Neural cell (in vitro differentiated cells): ENCODE results near the gene MT3. TPM values are rescaled to one million over a fixed set of nuclear protein-coding genes. Genes with fewer than 3 reads are reported as not detected.

Experiments
- H2AFZ ChIP-seq: fragments of 200-600, 300-800 bp; sonication (generic), shearing (Covaris generic); 2 replicates; pipeline ENCODE4 v1.6.0; 2014; ENCODE audit warnings: low read depth, mild to moderate bottlenecking, antibody characterized with exemption, low read length, moderate library complexity
- H3F3A ChIP-seq: fragments of 200-600 bp; shearing (Covaris generic); 2 replicates; pipeline ENCODE4 v1.6.1; 2016; ENCODE audit warnings: mild to moderate bottlenecking, moderate library complexity, mixed read lengths, antibody characterized with exemption, low read length; ENCODE audit not compliant: insufficient read depth, poor library complexity, severe bottlenecking
- H3K27ac ChIP-seq: fragments of 200-600, 300-800 bp; sonication (generic), shearing (Covaris generic); 2 replicates; pipeline ENCODE4 v1.5.1; 2014; ENCODE audit warnings: mild to moderate bottlenecking, low read length, moderate library complexity
- H3K27me3 ChIP-seq: fragments of 300-800, 200-600 bp; sonication (generic), shearing (Covaris generic); 2 replicates; pipeline ENCODE4 v1.6.0; 2014; ENCODE audit warnings: mild to moderate bottlenecking, low read depth, low read length, moderate library complexity; ENCODE audit not compliant: insufficient read depth
- H3K36me3 ChIP-seq: fragments of 300-800, 200-600 bp; sonication (generic), shearing (Covaris generic); 2 replicates; pipeline ENCODE4 v1.5.1; 2014; ENCODE audit warnings: mild to moderate bottlenecking, antibody characterized with exemption, low read length, moderate library complexity; ENCODE audit not compliant: insufficient read depth
- H3K4me2 ChIP-seq: fragments of 300-800, 200-600 bp; sonication (generic), shearing (Covaris generic); 2 replicates; pipeline ENCODE4 v1.6.0; 2014; ENCODE audit warnings: mild to moderate bottlenecking, low read length
- H3K4me3 ChIP-seq: fragments of 300-800, 200-600 bp; sonication (generic), shearing (Covaris generic); 2 replicates; pipeline ENCODE4 v1.5.1; 2014; ENCODE audit warnings: mild to moderate bottlenecking, low read length, moderate library complexity
- H3K79me2 ChIP-seq: fragments of 200-600 bp; shearing (Covaris generic); replicated peaks from 2 replicates; pipeline ENCODE4 v1.6.0; 2014; ENCODE audit warnings: mild to moderate bottlenecking, low read length, moderate library complexity; ENCODE audit not compliant: insufficient read depth
- H3K9ac ChIP-seq: fragments of 300-800, 200-600 bp; sonication (generic), shearing (Covaris generic); 2 replicates; pipeline ENCODE4 v1.6.1; 2016; ENCODE audit warnings: mild to moderate bottlenecking, low read length, mixed read lengths
- H3K9me2 ChIP-seq: fragments of 200-600 bp; shearing (Covaris generic); 2 replicates; pipeline ENCODE4 v1.6.1; 2016; ENCODE audit warnings: mild to moderate bottlenecking, low read length, mixed read lengths; ENCODE audit not compliant: insufficient read depth
- H3K9me3 ChIP-seq: fragments of 200-600, 300-800 bp; sonication (generic), shearing (Covaris generic); 2 replicates; pipeline ENCODE4 v1.6.1; 2016; ENCODE audit warnings: mild to moderate bottlenecking, mixed run types, low read length, moderate library complexity, mixed read lengths
- H4K20me1 ChIP-seq: fragments of 200-600 bp; shearing (Covaris generic); 2 replicates; pipeline ENCODE4 v1.6.1; 2016; ENCODE audit warnings: mild to moderate bottlenecking, mixed run types; ENCODE audit not compliant: insufficient read depth
- EP300 ChIP-seq: fragments of 450-650 bp; conservative IDR thresholded peaks from 2 replicates; pipeline ENCODE4 v1.6.1; 2014; ENCODE audit warnings: antibody characterized with exemption, mild to moderate bottlenecking, moderate library complexity; ENCODE audit not compliant: poor library complexity, severe bottlenecking
- EZH2 ChIP-seq: fragments of 200-600, 300-800 bp; shearing (Covaris generic), sonication (generic); IDR thresholded peaks from 2 replicates; pipeline ENCODE4 v1.6.1; 2014; ENCODE audit warnings: antibody characterized with exemption, low read length, borderline replicate concordance, mild to moderate bottlenecking; ENCODE audit not compliant: insufficient read depth, poor library complexity, severe bottlenecking
- MXI1 ChIP-seq: fragments of 450-650 bp; conservative IDR thresholded peaks from 2 replicates; pipeline ENCODE4 v1.6.1; 2014; ENCODE audit warnings: antibody characterized with exemption, mild to moderate bottlenecking; ENCODE audit not compliant: poor library complexity, severe bottlenecking
- POLR2AphosphoS5 ChIP-seq: IDR thresholded peaks from 2 replicates; pipeline ENCODE4 v1.6.1; 2012
- RAD21 ChIP-seq: fragments of 450-650 bp; conservative IDR thresholded peaks from 2 replicates; pipeline ENCODE4 v1.6.1; 2014; ENCODE audit warnings: antibody characterized with exemption, mild to moderate bottlenecking, moderate library complexity
- SMC3 ChIP-seq: fragments of 450-650 bp; conservative IDR thresholded peaks from 2 replicates; pipeline ENCODE4 v1.6.1; 2014; ENCODE audit warnings: antibody characterized with exemption, mild to moderate bottlenecking, moderate library complexity; ENCODE audit not compliant: poor library complexity
- TAF1 ChIP-seq: IDR thresholded peaks from 2 replicates; pipeline ENCODE4 v1.6.1; 2012; ENCODE audit warnings: low read depth
- polyA plus RNA-seq: library from polyadenylated mRNA; depleted of rRNA; stranded (reverse); fragments of >200 nt; gene quantifications from 2 replicates; pipeline ENCODE4 v1.2.3, GENCODE V29; 2014
- TF ChIP-seq, protein P1 (sequence below): fragments of 450-650 bp; IDR thresholded peaks from 2 replicates; pipeline ENCODE4 v1.5.1; 2014; ENCODE audit warnings: antibody characterized with exemption, mild to moderate bottlenecking, moderate library complexity; ENCODE audit not compliant: poor library complexity, severe bottlenecking
- TF ChIP-seq, protein P2 (sequence below): IDR thresholded peaks from 2 replicates; pipeline ENCODE4 v1.6.1; 2012; ENCODE audit warnings: borderline replicate concordance

Gene MT3
- polyA plus RNA-seq, 1 donor from 2014 or later = 1.9 TPM

DNA sequence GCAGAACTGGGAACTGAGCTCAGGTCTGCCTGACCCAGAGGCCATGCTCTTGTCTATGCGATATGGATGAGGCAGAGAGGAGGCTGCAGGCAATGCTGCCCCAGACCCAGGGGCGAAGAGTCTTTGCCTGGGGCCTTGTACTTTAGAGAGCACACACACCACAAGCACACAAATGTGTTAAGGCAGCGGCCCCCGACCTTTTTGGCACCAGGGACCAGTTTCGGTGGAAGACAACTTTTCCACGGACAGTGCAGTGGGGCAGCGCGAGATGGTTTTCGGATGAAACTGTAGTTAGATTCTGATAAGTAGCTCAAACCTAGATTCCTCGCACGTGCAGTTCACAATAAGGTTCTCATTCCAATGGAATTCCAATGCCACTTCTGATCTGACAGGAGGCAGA lies 17.8 kb upstream of the MT3 start:
- Histone ChIP-seq H3F3A (no peaks in the 10 kb centered on the region), H2AFZ (no peak overlapping the region), H3K27me3 (no peaks in the 10 kb centered on the region), H3K79me2 (no peaks in the 10 kb centered on the region), H3K9me3 (no peaks in the 10 kb centered on the region), H3K36me3 (no peaks in the 10 kb centered on the region), H3K4me3 (no peak overlapping the region), H3K27ac (no peak overlapping the region), H3K9me2 (no peaks in the 10 kb centered on the region), H3K4me2 (no peak overlapping the region), H3K9ac (no peak overlapping the region), H4K20me1 (no peaks in the 10 kb centered on the region)
- TF ChIP-seq EP300 (no peak), EZH2 (no peak), MXI1 (no peak), POLR2AphosphoS5 (no peak), SMC3 (no peak), TAF1 (no peak), RAD21 (no peak)
- TF ChIP-seq, protein P1, sequence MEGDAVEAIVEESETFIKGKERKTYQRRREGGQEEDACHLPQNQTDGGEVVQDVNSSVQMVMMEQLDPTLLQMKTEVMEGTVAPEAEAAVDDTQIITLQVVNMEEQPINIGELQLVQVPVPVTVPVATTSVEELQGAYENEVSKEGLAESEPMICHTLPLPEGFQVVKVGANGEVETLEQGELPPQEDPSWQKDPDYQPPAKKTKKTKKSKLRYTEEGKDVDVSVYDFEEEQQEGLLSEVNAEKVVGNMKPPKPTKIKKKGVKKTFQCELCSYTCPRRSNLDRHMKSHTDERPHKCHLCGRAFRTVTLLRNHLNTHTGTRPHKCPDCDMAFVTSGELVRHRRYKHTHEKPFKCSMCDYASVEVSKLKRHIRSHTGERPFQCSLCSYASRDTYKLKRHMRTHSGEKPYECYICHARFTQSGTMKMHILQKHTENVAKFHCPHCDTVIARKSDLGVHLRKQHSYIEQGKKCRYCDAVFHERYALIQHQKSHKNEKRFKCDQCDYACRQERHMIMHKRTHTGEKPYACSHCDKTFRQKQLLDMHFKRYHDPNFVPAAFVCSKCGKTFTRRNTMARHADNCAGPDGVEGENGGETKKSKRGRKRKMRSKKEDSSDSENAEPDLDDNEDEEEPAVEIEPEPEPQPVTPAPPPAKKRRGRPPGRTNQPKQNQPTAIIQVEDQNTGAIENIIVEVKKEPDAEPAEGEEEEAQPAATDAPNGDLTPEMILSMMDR = no peak
- TF ChIP-seq, protein P2, sequence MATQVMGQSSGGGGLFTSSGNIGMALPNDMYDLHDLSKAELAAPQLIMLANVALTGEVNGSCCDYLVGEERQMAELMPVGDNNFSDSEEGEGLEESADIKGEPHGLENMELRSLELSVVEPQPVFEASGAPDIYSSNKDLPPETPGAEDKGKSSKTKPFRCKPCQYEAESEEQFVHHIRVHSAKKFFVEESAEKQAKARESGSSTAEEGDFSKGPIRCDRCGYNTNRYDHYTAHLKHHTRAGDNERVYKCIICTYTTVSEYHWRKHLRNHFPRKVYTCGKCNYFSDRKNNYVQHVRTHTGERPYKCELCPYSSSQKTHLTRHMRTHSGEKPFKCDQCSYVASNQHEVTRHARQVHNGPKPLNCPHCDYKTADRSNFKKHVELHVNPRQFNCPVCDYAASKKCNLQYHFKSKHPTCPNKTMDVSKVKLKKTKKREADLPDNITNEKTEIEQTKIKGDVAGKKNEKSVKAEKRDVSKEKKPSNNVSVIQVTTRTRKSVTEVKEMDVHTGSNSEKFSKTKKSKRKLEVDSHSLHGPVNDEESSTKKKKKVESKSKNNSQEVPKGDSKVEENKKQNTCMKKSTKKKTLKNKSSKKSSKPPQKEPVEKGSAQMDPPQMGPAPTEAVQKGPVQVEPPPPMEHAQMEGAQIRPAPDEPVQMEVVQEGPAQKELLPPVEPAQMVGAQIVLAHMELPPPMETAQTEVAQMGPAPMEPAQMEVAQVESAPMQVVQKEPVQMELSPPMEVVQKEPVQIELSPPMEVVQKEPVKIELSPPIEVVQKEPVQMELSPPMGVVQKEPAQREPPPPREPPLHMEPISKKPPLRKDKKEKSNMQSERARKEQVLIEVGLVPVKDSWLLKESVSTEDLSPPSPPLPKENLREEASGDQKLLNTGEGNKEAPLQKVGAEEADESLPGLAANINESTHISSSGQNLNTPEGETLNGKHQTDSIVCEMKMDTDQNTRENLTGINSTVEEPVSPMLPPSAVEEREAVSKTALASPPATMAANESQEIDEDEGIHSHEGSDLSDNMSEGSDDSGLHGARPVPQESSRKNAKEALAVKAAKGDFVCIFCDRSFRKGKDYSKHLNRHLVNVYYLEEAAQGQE = no peak

DNA sequence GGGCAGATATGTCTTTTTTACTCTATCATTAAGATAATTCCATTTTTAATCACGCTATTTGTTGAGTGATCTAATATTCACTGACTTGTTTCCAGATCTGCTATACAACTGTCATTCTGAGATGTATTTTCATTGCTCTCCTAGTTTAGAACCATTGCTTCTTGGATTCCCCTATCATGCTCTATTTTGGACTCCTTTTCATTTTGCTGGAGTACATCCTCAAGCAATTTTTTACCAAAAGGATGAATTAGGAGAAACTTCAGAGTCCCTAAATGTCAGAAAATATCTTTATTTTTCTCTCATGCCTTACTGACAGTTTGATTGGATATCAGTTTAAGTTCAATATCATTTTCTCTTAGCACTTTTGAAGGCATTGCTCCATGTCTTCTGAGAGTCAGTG lies 14.7 kb upstream of the MT3 start:
- Histone ChIP-seq H3K27me3 (no peaks in the 10 kb centered on the region), H4K20me1 (no peaks in the 10 kb centered on the region), H3K4me2 (no peak overlapping the region)

More for the DNA sequence above, 14.7 kb upstream of the MT3 start:
- H3K27ac ChIP-seq = no peak overlapping the region
- TF ChIP-seq MXI1 (no peak), EP300 (no peak), POLR2AphosphoS5 (no peak), EZH2 (no peak), SMC3 (no peak), RAD21 (no peak), TAF1 (no peak)
- TF ChIP-seq, protein P2 = no peak
- TF ChIP-seq, protein P1 = no peak
- no peak overlapping the region for H2AFZ ChIP-seq
- no peaks in the 10 kb centered on the region for H3K36me3 ChIP-seq
- H3F3A ChIP-seq = no peaks in the 10 kb centered on the region
- H3K9ac ChIP-seq = no peak overlapping the region
- no peaks in the 10 kb centered on the region for H3K9me2 ChIP-seq
- H3K4me3 ChIP-seq = no peak overlapping the region
- H3K9me3 ChIP-seq = no peaks in the 10 kb centered on the region
- no peaks in the 10 kb centered on the region for H3K79me2 ChIP-seq
